IMR-90 (cell line): ENCODE measurements around the gene GPR84. TPM values are rescaled to one million over a fixed set of nuclear protein-coding genes. Genes with fewer than 3 reads are reported as not detected.

Experiments used
- ATAC-seq: fragments of 200-7000 bp; cut with Tn5 transposase; 2 replicates; pipeline ENCODE4 v1.9.1; 2020; ENCODE audit warnings: low read depth, mild to moderate bottlenecking, moderate library complexity
- BruUV-seq: library from RNA; stranded (reverse); fragments of 400-500 nt; replicated peaks from 2 replicates; lab custom pipeline; 2021; lab: Mats Ljungman, UMichigan
- CTCF ChIA-PET: fragments of 300-600 bp; formaldehyde crosslinking; extraction: SDS; loops from one replicate; lab custom pipeline; 2021; ENCODE audit warnings: antibody characterized with exemption; lab: Yijun Ruan, JAX
- POLR2A ChIA-PET: fragments of 300-600 bp; sonication (Branson Sonifier 250); formaldehyde crosslinking; loops from one replicate; lab custom pipeline; 2022; ENCODE audit warnings: antibody characterized with exemption; ENCODE audit not compliant: unreplicated experiment; lab: Charles Lee
- DNase-seq: peaks from one replicate; pipeline ENCODE4 v3.0.0; 2013
- H2AFZ ChIP-seq: replicated peaks from 2 replicates; pipeline ENCODE3; 2013; ENCODE audit warnings: low read length, mild to moderate bottlenecking; ENCODE audit not compliant: poor library complexity
- H2AK5ac ChIP-seq: 2 replicates; pipeline ENCODE4 v1.6.1; 2013; ENCODE audit warnings: low read depth, low read length, inconsistent platforms
- H2AK9ac ChIP-seq: replicated peaks from 2 replicates; pipeline ENCODE3; 2013; ENCODE audit warnings: mild to moderate bottlenecking, low read depth, low read length, moderate library complexity; ENCODE audit not compliant: poor library complexity
- H2BK120ac ChIP-seq: 2 replicates; pipeline ENCODE4 v1.6.1; 2013; ENCODE audit warnings: low read depth, low read length, inconsistent platforms
- H2BK15ac ChIP-seq: 3 replicates; pipeline ENCODE4 v1.6.1; 2013; ENCODE audit warnings: low read depth, low read length, inconsistent platforms
- H2BK20ac ChIP-seq: 2 replicates; pipeline ENCODE4 v1.6.1; 2013; ENCODE audit warnings: low read depth, mild to moderate bottlenecking, inconsistent platforms, low read length, moderate library complexity
- H2BK5ac ChIP-seq: 2 replicates; pipeline ENCODE4 v1.6.1; 2013; ENCODE audit warnings: mild to moderate bottlenecking, low read depth, low read length, inconsistent platforms; ENCODE audit not compliant: poor library complexity, severe bottlenecking
- H3K14ac ChIP-seq: replicated peaks from 2 replicates; pipeline ENCODE4 v1.6.1; 2013; ENCODE audit warnings: low read depth, low read length, inconsistent platforms
- H3K18ac ChIP-seq: 2 replicates; pipeline ENCODE4 v1.6.1; 2013; ENCODE audit warnings: low read depth, low read length, control low read depth
- H3K23ac ChIP-seq: 2 replicates; pipeline ENCODE4 v1.6.1; 2013; ENCODE audit warnings: low read depth, low read length, inconsistent platforms
- H3K27ac ChIP-seq: 2 replicates; pipeline ENCODE4 v1.5.1; 2013; ENCODE audit warnings: mild to moderate bottlenecking, control low read depth, low read length; ENCODE audit not compliant: insufficient read depth
- H3K27me3 ChIP-seq: 2 replicates; pipeline ENCODE4 v1.6.1; 2013; ENCODE audit warnings: low read length; ENCODE audit not compliant: control insufficient read depth, insufficient read depth
- H3K36me3 ChIP-seq: 2 replicates; pipeline ENCODE4 v1.6.1; 2013; ENCODE audit warnings: low read length, mixed read lengths; ENCODE audit not compliant: control insufficient read depth, insufficient read depth
- H3K4ac ChIP-seq: 2 replicates; pipeline ENCODE4 v1.6.1; 2013; ENCODE audit warnings: low read depth, low read length, inconsistent platforms
- H3K4me1 ChIP-seq: 2 replicates; pipeline ENCODE4 v1.6.1; 2013; ENCODE audit warnings: low read length, mixed read lengths; ENCODE audit not compliant: control insufficient read depth, insufficient read depth
- H3K4me2 ChIP-seq: 2 replicates; pipeline ENCODE4 v1.6.1; 2013; ENCODE audit warnings: low read depth, mild to moderate bottlenecking, control low read depth, low read length, moderate library complexity
- H3K4me3 ChIP-seq: 2 replicates; pipeline ENCODE4 v1.5.1; 2013; ENCODE audit warnings: low read depth, mild to moderate bottlenecking, control low read depth, low read length, moderate library complexity; ENCODE audit not compliant: insufficient read depth
- H3K56ac ChIP-seq: 2 replicates; pipeline ENCODE4 v1.6.1; 2013; ENCODE audit warnings: low read length, inconsistent platforms; ENCODE audit not compliant: insufficient read depth; ENCODE audit errors: extremely low read depth
- H3K79me1 ChIP-seq, 2 experiments: 2 replicates each; pipeline ENCODE4 v1.6.1; 2013; ENCODE audit warnings: low read length in 2 of 2, inconsistent platforms in 1 of 2, low read depth in 1 of 2
- H3K9ac ChIP-seq: 2 replicates; pipeline ENCODE4 v1.6.1; 2013; ENCODE audit warnings: low read depth, low read length, control low read depth
- H3K9me1 ChIP-seq: 2 replicates; pipeline ENCODE4 v1.6.1; 2013; ENCODE audit warnings: low read length, inconsistent platforms; ENCODE audit not compliant: insufficient read depth
- H3K9me3 ChIP-seq: 2 replicates; pipeline ENCODE4 v1.6.1; 2013; ENCODE audit warnings: low read length; ENCODE audit not compliant: control insufficient read depth, insufficient read depth
- H4K20me1 ChIP-seq: 2 replicates; pipeline ENCODE4 v1.6.1; 2013; ENCODE audit warnings: low read length, inconsistent platforms; ENCODE audit not compliant: insufficient read depth
- H4K5ac ChIP-seq: 2 replicates; pipeline ENCODE4 v1.6.1; 2013; ENCODE audit warnings: mild to moderate bottlenecking, low read depth, low read length, control low read depth
- H4K8ac ChIP-seq, 2 experiments: 2 replicates each; pipeline ENCODE4 v1.6.1; 2013; ENCODE audit warnings: low read depth in 2 of 2, low read length in 2 of 2, control low read depth in 1 of 2, inconsistent platforms in 1 of 2
- H4K91ac ChIP-seq: 2 replicates; pipeline ENCODE4 v1.6.1; 2013; ENCODE audit warnings: low read depth, low read length, inconsistent platforms; ENCODE audit not compliant: insufficient read depth
- CHD1 ChIP-seq: IDR thresholded peaks from 2 replicates; pipeline ENCODE4 v1.6.1; 2012; ENCODE audit warnings: low read depth, low read length, improper control_type of control experiment
- WGBS, 2 experiments: methylation state at CpG; one replicate each; pipeline versions ENCODE4 v1.1.5 to v1.1.7; 2013; ENCODE audit warnings: missing lambda C conversion rate in 2 of 2; ENCODE audit not compliant: insufficient read length in 1 of 2; ENCODE audit errors: extremely low coverage in 2 of 2; 5-methylcytosine and 5-hydroxymethylcytosine counted together
- dilution Hi-C: fragments of 300-500 bp; cut with HindIII; formaldehyde crosslinking; loops from one replicate; pipeline ENCODE4 v1.14.3; 2018; ENCODE audit warnings: low sequenced_read_pairs; ENCODE audit not compliant: unreplicated experiment
- in situ Hi-C: fragments of 300-500 bp; cut with MboI; formaldehyde crosslinking; loops from 3 replicates; pipeline ENCODE4 v1.14.3; 2019; ENCODE audit warnings: low sequenced_read_pairs, inconsistent platforms, mixed read lengths
- intact Hi-C: fragments of 100-400 bp; cut with micrococcal nuclease; formaldehyde crosslinking; loops from 2 replicates; pipeline ENCODE4 v1.10.0; 2022
- polyA plus RNA-seq, 3 experiments: library from polyadenylated mRNA; depleted of rRNA; stranded (reverse); fragments of >200 nt; gene quantifications; 2 replicates each; pipeline ENCODE4 v1.2.3, GENCODE V29; 2012; ENCODE audit warnings: low replicate concordance in 1 of 3
- total RNA-seq: library from RNA; depleted of rRNA; stranded (reverse); fragments of >200 nt; gene quantifications from 2 replicates; pipeline ENCODE4 v1.2.3, GENCODE V29; 2012

Gene GPR84
- total and polyA plus RNA-seq, 2 of the 4 experiments (the other 2 are of a cell fraction) = not detected

- Histone ChIP-seq H3K9ac (no peak overlapping the region), H2BK5ac (no peak overlapping the region), H3K36me3 (no peaks in the 10 kb centered on the region; the same call in 1 of the 2 replicates), H4K5ac (no peak overlapping the region), H3K27me3 (no peaks in the 10 kb centered on the region), H2AFZ (no peak overlapping the region), H4K91ac (no peak overlapping the region), H3K9me1 (no peaks in the 10 kb centered on the region; the same call in 1 of the 2 replicates), H4K20me1 (no peaks in the 10 kb centered on the region), H3K27ac (no peak overlapping the region), H3K14ac (no peak overlapping the region), H3K4me3 (no peak overlapping the region), H2BK20ac (no peak overlapping the region), H3K4ac (no peak overlapping the region), H3K4me1 (peaks cover 13% of the 10 kb centered on the region), H3K79me1 (no peaks in the 10 kb centered on the region), H2BK120ac (no peak overlapping the region), H2AK5ac (peak overlapping the region; percentile 52; the same call in 1 of the 2 replicates), H3K9me3 (no peaks in the 10 kb centered on the region), H2AK9ac (no peak overlapping the region), H2BK15ac (no peak overlapping the region), H3K56ac (no peak overlapping the region), H3K4me2 (no peak overlapping the region), H3K18ac (no peak overlapping the region), H4K8ac (no peak overlapping the region), H3K23ac (no peak overlapping the region)
- no TSS peak for BruUV-seq
- WGBS, 2 experiments = no CpG with 5 or more reads among the region's 3 CpGs
- POLR2A ChIA-PET = no interaction called here
- DNase-seq (no peak), ATAC-seq (no peak)
- intact Hi-C loops (no loop called here), dilution Hi-C loops (no loop called here), in situ Hi-C loops (no loop called here)
- CTCF ChIA-PET = interaction anchor here (0.7 to 1.2 kb wide), 2 partner anchors 13 to 60 kb away, joined by 3 to 5 read pairs; no protein-coding TSS in a partner anchor
- no peak for TF ChIP-seq CHD1
Observed at GRCh38 chr12:54386403-54387113, 22.3 kb upstream of the GPR84 start.
